HG03432 (cell line): ENCODE results near the gene RAB40A.
"Not testable (repeated sequence)": the region's sequence is repeated elsewhere in the genome, so short reads cannot be mapped to it uniquely, and the experiment has no call there.

Source experiments
- ATAC-seq: cut with Tn5 transposase; IDR thresholded peaks from one replicate; pipeline ENCODE4 v1.9.1; 2021; ENCODE audit warnings: mild to moderate bottlenecking, moderate library complexity; ENCODE audit not compliant: unreplicated experiment

The RAB40A gene

DNA sequence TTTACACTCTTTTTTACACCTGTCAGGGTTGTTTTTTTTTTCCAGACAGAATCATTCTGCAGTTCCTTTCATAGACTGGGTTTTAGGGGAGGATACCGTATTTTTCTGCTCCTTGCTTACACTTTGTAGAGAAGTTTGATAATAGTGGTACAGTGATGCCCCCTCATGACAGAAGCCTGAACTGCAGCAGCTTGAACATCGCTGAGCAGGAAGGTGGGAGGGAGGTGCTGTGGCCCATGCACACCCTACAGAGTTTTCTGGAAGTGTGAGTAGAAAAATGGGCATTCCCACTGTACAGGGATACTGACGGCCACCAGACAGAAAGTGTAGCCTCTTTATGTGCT, 54.5 kb downstream of the RAB40A start:
- peak; percentile 95 for ATAC-seq

DNA sequence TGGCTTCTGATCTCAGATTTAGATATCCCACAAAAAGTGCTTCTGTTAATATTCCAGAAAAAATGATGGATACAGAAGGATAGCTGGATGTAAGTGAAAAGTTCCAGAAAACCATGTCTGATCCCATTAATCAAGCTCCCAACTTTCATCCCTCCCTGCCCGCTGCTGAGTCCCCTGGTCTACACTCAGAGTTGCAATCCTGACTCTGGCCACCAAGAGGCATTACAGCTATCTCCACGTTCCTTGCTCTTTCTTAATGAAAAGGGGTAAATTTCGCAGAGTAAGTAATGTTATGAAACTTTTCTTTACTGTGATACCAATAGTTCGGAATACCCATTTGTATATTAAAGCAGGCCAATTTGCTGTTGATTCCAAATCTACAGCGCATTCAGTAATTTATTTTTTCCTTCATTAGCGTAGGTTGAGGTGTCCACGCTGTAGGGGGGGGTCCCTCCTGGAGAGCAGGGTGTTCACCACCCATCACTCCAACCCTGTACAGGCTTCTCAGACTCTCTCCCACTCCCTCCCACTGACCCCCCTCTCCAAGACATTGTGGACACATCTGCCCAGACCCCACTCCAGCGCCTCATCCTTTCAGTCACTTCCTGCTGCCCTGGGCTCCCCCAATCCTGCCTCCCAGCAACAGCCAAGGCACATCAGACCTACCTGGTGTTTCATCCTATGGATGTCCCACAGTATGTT, 55.1 kb downstream of the RAB40A start:
- ATAC-seq = peak; percentile 85

DNA sequence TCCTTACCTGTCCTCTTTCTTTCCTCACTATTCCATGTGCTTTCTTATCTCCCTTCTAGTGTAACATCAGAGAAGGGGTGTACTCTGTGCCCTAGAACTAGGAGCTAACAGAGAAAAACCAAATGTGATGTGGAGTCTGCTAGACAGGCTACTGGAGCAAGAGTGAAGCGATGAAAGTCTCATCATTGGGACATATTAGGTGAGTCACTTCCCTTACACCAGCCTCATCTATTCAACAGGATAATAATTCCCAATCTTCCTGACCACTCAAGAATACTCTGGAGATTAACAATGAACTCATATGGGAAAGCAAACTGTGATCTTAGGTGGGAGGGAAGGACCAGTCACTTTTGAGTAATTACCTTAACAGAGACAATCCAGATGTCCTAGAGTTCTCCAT, 58.1 kb downstream of the RAB40A start:
- no peak for ATAC-seq

DNA sequence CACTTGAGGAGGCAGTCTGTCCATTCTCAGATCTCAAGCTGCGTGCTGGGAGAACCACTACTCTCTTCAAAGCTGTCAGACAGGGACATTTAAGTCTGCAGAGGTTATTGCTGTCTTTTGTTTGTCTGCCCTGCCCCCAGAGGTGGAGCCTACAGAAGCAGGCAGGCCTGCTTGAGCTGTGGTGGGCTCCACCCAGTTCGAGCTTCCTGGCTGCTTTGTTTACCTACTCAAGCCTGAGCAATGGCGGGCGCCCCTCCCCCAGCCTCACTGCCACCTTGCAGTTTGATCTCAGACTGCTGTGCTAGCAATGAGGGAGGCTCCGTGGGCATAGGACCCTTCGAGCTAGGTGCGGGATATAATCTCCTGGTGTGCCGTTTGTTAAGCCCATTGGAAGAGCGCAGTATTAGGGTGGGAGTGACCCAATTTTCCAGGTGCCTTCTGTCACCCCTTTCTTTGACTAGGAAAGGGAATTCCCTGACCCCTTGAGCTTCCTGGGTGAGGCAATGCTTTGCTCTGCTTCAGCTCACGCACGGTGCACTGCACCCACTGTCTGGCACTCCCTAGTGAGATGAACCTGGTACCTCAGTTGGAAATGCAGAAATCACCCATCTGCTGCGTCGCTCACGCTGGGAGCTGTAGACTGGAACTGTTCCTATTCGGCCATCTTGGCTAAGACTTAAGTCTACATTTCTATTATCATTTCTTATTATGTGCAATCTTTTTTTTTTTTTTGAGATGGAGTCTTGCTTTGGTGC, 59.1 kb downstream of the RAB40A start:
- not testable (repeated sequence) for ATAC-seq

DNA sequence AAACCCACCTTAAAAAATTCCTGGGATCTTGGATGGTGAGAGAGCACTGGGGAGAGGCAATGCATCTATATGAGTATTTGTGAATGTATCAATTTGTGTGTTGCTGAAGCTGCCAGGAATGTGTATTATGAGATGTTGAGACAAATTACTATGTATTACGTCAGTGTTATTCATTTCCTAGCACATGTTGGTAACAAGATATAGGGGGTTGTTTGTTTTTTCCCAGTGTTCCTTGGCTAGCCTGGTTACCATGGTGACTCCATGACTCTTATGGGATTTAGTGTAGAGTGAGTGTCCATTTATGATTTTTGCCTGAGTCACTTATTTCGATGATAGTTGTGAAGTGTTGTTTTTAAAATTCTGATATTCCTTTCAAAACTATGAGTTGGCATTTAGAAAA, 65.6 kb downstream of the RAB40A start:
- ATAC-seq = no peak
